Naive B cell (primary cell): ENCODE measurements around the gene CLDN3. TPM values are rescaled to one million over a fixed set of nuclear protein-coding genes. Genes with fewer than 3 reads are reported as not detected.
"Not testable (repeated sequence)": the region's sequence is repeated elsewhere in the genome, so short reads cannot be mapped to it uniquely, and the experiment has no call there.

ENCODE experiments used
- ATAC-seq, 2 donors: fragments of 150-1000 bp; cut with Tn5 transposase; 2 replicates each; pipeline ENCODE4 v1.10.0; 2021; ENCODE audit warnings: low read depth in 2 of 2, mild to moderate bottlenecking in 2 of 2, moderate library complexity in 2 of 2
- DNase-seq: peaks from one replicate; pipeline ENCODE4 v3.0.0; 2022
- H3K27ac Mint-ChIP-seq, 6 donors: one replicate each; pipeline ENCODE4 v1.8.0; 2020 to 2022; ENCODE audit warnings: mild to moderate bottlenecking in 6 of 6, mixed read lengths in 6 of 6, moderate library complexity in 5 of 6, inconsistent platforms in 2 of 6
- H3K27me3 Mint-ChIP-seq, 3 donors: one replicate each; pipeline ENCODE4 v1.8.0; 2021 to 2022; ENCODE audit warnings: mixed read lengths in 3 of 3, mild to moderate bottlenecking in 1 of 3
- H3K36me3 Mint-ChIP-seq, 2 donors: one replicate each; pipeline ENCODE4 v1.8.0; 2020 to 2022; ENCODE audit warnings: mixed read lengths in 2 of 2, inconsistent platforms in 1 of 2, mild to moderate bottlenecking in 1 of 2
- H3K4me1 Mint-ChIP-seq, 3 donors: one replicate each; pipeline ENCODE4 v1.8.0; 2020 to 2022; ENCODE audit warnings: mixed read lengths in 3 of 3, inconsistent platforms in 1 of 3, mild to moderate bottlenecking in 1 of 3, moderate library complexity in 1 of 3
- H3K4me3 Mint-ChIP-seq, 8 donors: one replicate each; pipeline ENCODE4 v1.8.0; 2020 to 2022; ENCODE audit warnings: mild to moderate bottlenecking in 8 of 8, mixed read lengths in 8 of 8, moderate library complexity in 8 of 8, inconsistent platforms in 2 of 8
- H3K9me3 Mint-ChIP-seq, 7 donors: one replicate each; pipeline ENCODE4 v1.8.0; 2020 to 2022; ENCODE audit warnings: mixed read lengths in 7 of 7, mild to moderate bottlenecking in 5 of 7, inconsistent platforms in 2 of 7, moderate library complexity in 1 of 7
- polyA plus RNA-seq, 6 donors: library from polyadenylated mRNA; unstranded; fragments of 300-500 nt; fragmentation: Illumina TruSeq; gene quantifications; one replicate each; pipeline ENCODE4 v1.2.3, GENCODE V29; 2021; ENCODE audit warnings: low read depth in 6 of 6

The CLDN3 gene, protein sequence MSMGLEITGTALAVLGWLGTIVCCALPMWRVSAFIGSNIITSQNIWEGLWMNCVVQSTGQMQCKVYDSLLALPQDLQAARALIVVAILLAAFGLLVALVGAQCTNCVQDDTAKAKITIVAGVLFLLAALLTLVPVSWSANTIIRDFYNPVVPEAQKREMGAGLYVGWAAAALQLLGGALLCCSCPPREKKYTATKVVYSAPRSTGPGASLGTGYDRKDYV
- not detected for polyA plus RNA-seq

DNA sequence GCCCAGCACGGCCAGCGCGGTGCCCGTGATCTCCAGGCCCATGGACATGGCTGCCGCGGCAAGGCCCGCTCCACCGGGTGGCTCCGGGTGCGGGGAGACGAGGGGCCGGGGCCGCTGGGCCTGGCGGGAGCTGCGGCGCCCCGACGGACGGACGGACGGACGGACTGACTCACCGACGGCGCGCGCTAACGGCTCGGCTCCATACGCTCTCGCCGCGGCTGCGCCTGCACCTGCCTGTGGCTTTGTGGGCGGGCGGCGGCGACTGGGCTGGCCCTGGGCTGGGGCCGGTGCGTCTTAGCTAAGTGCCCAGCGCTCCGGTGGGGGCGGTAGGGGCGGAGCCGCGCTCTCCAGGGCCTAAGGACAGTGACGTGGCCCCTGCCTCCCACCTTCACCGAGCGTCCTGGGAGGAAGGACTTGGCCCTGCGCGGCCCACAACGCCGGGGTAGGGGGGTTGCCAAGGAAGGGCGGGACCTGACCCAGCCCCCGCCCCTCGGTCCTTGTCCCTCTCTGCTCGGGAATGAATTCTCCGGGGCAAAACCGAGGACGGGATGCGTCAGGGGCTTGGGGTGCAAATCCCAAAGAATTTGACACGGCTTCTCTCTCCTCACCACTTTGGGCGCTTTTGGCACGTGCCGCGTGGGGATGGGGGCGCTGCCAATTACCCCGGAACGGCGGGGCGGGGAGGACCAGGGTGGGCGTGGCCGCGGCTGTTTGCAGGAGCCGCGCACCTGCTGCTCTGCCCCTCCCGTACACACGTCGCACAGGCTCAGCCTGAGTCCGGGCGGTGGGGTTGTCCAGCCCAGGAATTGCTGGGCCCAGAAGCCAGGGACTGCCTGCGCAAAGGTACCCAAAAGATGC is at the start of gene CLDN3:
Gene CLDN3 (minus strand): TSS at position 269 of the 858 bp plus-strand sequence. CDS start 221 bp downstream, at position 48.
- peak; percentile 17 for DNase-seq
- peaks cover 32 to 73% (median 50%) of the 10 kb centered on the region in 3 donors for H3K27me3 Mint-ChIP-seq
- H3K27ac Mint-ChIP-seq: no peak within 1 kb of the TSS
- H3K36me3 Mint-ChIP-seq: no peaks in the 10 kb centered on the region
- H3K4me3 Mint-ChIP-seq: peak within 1 kb of the TSS in 7 of 8 donors; percentile 59 to 82 (median 68)
- peaks cover 0 to 4% (median 2%) of the 10 kb centered on the region in 7 donors for H3K9me3 Mint-ChIP-seq
- H3K4me1 Mint-ChIP-seq: peaks cover 4 to 29% (median 8%) of the 10 kb centered on the region in 3 donors
- peak; percentile 70 to 76 for ATAC-seq

DNA sequence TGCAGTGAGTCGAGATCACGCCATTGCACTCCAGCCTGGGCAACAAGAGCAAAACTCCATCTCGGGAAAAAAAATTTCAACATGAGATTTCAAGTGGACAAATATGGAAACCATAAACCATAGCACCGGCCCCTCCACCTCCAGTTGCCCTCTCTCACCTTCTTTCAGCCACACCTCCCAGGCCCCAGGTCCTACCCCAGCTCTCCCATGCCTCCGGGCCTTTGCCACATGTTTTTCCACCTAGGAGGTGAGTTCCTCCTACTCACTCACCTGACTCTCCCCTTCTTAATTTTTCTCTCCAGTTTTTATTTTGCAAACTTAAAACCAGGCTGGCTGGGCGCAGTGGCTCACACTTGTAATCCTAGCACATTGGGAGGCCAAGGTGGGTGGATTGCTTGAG is 47.1 kb upstream of the CLDN3 start:
- no peak overlapping the region for H3K4me3 Mint-ChIP-seq
- DNase-seq (no peak), ATAC-seq (no peak)
- H3K36me3 Mint-ChIP-seq: peaks cover 0 to 17% of the 10 kb centered on the region in 2 donors
- H3K9me3 Mint-ChIP-seq: peaks cover 0 to 20% (median 14%) of the 10 kb centered on the region in 7 donors
- no peak overlapping the region for H3K27ac Mint-ChIP-seq
- peaks cover 12 to 20% (median 17%) of the 10 kb centered on the region in 3 donors for H3K27me3 Mint-ChIP-seq
- H3K4me1 Mint-ChIP-seq: no peaks in the 10 kb centered on the region

DNA sequence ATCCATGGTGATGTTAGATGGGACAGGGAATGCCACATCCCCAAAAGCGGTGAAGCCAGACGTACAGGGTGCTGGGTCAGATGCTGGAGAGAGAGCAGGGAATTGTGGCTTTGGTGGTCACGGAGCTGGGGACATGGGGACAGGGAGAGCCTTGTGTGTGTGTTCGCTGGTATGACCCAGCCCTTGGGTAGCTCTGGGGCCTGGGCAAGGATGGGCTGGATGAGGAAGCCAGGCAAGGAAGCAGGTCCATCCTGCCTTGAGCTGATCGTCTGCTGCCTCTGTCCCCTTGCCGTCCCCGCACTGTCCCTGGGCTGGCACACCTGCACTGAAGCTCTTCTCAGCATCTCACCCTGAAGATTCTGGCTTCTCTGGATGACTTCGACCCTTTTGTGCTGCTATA is 45.4 kb upstream of the CLDN3 start:
- peaks cover 9 to 26% (median 12%) of the 10 kb centered on the region in 3 donors for H3K27me3 Mint-ChIP-seq
- no peak overlapping the region for H3K4me3 Mint-ChIP-seq
- no peaks in the 10 kb centered on the region for H3K4me1 Mint-ChIP-seq
- peaks cover 0 to 17% of the 10 kb centered on the region in 2 donors for H3K36me3 Mint-ChIP-seq
- H3K9me3 Mint-ChIP-seq: peaks cover 0 to 21% (median 14%) of the 10 kb centered on the region in 7 donors
- no peak for DNase-seq
- no peak for ATAC-seq
- no peak overlapping the region for H3K27ac Mint-ChIP-seq

DNA sequence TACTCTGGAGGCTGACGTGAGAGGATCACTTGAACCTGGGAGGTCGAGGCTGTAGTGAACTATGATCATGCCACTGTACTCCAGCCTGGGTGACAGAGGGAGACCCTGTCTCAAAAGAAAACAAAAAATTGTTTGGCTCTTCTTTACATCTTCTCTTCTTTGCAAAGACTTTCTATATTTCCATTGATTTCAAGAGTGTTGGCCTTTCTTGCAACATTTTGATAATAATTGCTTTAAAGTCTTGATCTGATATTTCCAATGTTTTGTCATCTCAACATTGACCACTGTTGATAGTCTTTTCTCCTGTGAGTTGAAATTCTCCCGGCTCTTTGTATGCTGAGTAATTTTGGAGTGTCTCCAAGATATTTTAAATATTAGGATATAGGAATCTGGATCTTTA is 42.9 kb upstream of the CLDN3 start:
- H3K27me3 Mint-ChIP-seq: peaks cover 9 to 27% (median 12%) of the 10 kb centered on the region in 3 donors
- no peak for ATAC-seq
- H3K4me3 Mint-ChIP-seq: no peak overlapping the region
- peaks cover 0 to 13% of the 10 kb centered on the region in 2 donors for H3K36me3 Mint-ChIP-seq
- no peak for DNase-seq
- no peaks in the 10 kb centered on the region for H3K4me1 Mint-ChIP-seq
- H3K9me3 Mint-ChIP-seq: peaks cover 0 to 21% (median 14%) of the 10 kb centered on the region in 7 donors
- H3K27ac Mint-ChIP-seq: no peak overlapping the region

DNA sequence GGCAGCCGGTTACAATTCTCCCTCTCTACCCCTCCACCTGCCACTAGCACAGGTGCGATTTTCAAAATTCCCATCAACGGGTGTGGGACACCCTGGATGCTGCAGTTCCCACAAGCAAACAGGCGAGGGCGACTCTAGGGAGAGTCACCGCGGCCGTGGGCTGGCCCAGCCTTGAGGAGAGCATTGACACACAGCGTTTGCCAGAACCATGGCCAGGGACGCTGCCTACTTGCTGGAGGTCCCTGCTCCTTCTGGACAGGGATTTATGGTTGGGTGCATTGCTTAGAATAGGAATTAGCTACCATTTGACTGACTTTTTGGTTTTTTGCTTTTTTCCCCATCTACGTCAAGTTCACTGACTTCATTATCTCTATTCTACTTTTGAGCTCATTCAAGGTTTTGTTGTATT is 41.7 kb upstream of the CLDN3 start:
- peak; percentile 49 to 71 for ATAC-seq
- peak; percentile 23 for DNase-seq
- Mint-ChIP-seq H3K27me3 (peaks cover 9 to 20% (median 12%) of the 10 kb centered on the region in 3 donors), H3K9me3 (peaks cover 0 to 21% (median 14%) of the 10 kb centered on the region in 7 donors), H3K4me1 (no peaks in the 10 kb centered on the region), H3K4me3 (no peak overlapping the region), H3K27ac (no peak overlapping the region), H3K36me3 (peaks cover 0 to 11% of the 10 kb centered on the region in 2 donors)

DNA sequence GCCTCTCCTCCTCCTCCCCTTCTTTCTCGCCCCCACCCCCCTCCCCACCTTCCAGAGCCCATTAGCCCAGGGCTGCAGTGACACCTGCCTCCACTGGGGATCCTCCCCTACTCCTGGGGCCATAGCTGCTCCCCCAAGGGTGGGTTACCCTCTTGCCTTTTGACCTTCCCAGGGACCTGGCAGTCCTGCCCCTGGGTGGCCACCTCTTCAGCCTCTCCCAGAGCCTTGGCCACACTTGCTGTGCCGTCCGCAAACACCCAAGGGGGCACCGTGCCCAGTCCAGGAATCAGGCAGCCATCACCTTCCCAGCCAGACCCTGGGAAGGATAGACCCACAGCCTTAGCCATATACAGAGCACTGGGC is 40.9 kb upstream of the CLDN3 start:
- Mint-ChIP-seq H3K9me3 (peaks cover 0 to 21% (median 14%) of the 10 kb centered on the region in 7 donors), H3K27ac (no peak overlapping the region), H3K36me3 (peaks cover 0 to 11% of the 10 kb centered on the region in 2 donors), H3K4me1 (no peaks in the 10 kb centered on the region), H3K27me3 (peaks cover 9 to 14% (median 14%) of the 10 kb centered on the region in 3 donors), H3K4me3 (no peak overlapping the region)
- no peak for ATAC-seq
- no peak for DNase-seq

DNA sequence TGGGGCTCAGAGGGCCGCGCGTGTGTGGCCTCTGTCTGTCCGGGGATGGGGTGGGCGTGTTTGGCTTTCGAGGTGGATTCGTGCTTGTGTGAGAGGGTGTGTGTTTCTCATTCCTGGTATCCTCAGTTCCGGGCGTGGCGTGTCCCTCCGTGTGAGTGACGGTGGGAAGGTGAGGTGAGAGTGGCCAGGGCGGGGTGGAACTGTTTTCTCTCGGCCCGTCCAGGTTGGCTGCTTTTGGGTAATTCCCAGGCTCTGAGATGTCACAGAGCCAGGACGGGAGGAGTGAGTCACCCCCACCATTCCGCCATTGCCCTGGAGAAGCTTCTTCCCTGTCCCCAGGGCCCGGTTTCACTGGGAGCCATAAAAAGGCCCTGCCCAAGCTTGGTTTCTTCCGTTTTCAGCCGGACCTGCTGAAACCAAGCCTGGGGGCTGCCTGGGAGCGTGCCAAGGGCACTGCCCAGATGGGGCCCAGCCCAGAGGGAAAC is 39.4 kb upstream of the CLDN3 start:
- no peaks in the 10 kb centered on the region for H3K4me1 Mint-ChIP-seq
- H3K4me3 Mint-ChIP-seq: no peak overlapping the region
- no peak overlapping the region for H3K27ac Mint-ChIP-seq
- DNase-seq: no peak
- peaks cover 15 to 19% (median 16%) of the 10 kb centered on the region in 3 donors for H3K27me3 Mint-ChIP-seq
- H3K36me3 Mint-ChIP-seq: peaks cover 0 to 11% of the 10 kb centered on the region in 2 donors
- ATAC-seq: no peak
- peaks cover 0 to 20% (median 14%) of the 10 kb centered on the region in 7 donors for H3K9me3 Mint-ChIP-seq

DNA sequence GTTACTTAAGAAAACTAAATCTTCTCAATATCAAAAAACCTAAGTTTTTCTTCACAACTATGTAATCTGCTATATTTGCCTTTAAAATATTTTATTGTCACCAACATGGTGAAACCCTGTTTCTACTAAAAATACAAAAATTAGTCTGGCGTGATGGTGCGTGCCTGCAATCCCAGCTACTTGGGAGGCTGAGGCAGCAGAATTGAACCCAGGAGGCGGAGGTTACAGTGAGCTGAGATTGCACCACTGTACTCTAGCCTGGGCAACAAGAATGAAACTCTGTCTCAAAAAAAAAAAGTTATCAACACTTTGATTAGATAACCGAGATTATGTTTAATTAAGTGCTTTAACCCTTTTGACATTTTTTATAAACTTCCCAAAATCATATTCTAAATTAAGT is 32.4 kb upstream of the CLDN3 start:
- H3K36me3 Mint-ChIP-seq: no peaks in the 10 kb centered on the region
- H3K27me3 Mint-ChIP-seq: peaks cover 5 to 24% (median 19%) of the 10 kb centered on the region in 3 donors
- H3K9me3 Mint-ChIP-seq: no peaks in the 10 kb centered on the region
- H3K4me3 Mint-ChIP-seq: no peak overlapping the region
- ATAC-seq (no peak), DNase-seq (no peak)
- no peaks in the 10 kb centered on the region for H3K4me1 Mint-ChIP-seq
- H3K27ac Mint-ChIP-seq: peak overlapping the region in 1 of 6 donors; percentile 81

DNA sequence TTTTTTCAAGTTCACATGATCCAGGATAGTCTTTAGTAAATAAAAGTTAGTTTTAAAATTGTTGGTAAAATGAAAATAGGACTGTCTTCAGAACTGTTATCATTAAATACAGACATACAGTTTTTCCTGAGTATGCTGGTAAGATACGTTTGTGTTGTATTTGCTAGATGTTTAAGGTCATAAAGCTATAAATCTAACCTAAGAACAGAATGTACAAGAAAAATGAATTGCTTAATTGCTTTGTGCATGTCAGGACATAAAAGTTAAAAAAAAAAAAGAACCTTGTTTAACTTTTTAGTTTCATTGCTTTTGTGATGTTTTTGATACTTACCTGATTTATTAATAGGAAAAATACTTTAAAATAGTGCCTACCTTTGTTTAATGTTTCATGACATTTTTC is 31.5 kb upstream of the CLDN3 start:
- peaks cover 5 to 24% (median 19%) of the 10 kb centered on the region in 3 donors for H3K27me3 Mint-ChIP-seq
- no peak overlapping the region for H3K27ac Mint-ChIP-seq
- DNase-seq (no peak), ATAC-seq (no peak)
- H3K36me3 Mint-ChIP-seq: no peaks in the 10 kb centered on the region
- H3K4me1 Mint-ChIP-seq: no peaks in the 10 kb centered on the region
- no peak overlapping the region for H3K4me3 Mint-ChIP-seq
- H3K9me3 Mint-ChIP-seq: no peaks in the 10 kb centered on the region

DNA sequence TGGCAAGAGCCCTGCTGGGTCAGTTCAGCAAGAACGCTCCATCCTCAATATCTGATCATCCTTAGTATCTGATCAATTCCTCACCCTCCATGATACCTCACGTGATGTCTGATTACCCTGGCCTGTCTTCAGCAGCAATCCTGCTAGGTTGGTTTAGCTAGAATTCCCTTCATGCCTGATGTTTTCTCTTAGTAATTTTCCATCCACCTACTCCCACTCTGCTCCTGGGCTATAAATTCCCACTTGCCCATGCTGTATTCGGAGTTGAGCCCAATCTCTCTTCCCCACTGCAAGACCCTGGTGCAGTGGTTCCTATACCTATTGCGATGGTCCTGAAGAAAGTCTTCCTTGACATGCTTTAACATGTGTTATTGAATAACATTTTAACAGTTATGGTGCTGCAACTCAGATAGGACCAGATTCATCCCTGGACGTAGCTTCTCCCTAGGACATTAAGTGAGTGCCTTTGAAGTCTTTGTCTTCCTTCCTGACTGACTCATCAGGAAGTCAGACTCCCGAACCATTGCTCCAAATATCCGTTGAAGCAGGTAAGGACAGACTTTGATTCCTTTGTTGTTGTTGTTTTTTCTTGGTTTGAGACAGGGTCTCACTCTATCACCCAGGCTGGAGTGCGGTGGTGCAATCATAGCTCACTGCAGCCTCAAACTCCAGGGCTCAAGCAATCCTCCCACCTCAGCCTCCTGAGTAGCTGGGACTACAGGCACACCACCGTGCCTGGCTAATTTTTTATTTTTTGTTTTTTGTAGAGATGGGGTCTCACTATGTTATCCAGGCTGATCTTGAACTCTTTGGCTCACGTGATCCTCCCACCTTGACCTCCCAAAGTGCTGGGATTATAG is 29.4 kb upstream of the CLDN3 start:
- Mint-ChIP-seq H3K4me3 (no peak overlapping the region), H3K36me3 (no peaks in the 10 kb centered on the region), H3K4me1 (peaks cover 0 to under 1% (median 0%) of the 10 kb centered on the region in 3 donors), H3K27ac (peak overlapping the region in 1 of 6 donors; percentile 51), H3K27me3 (peaks cover 0 to 19% (median 13%) of the 10 kb centered on the region in 3 donors), H3K9me3 (peaks cover 0 to 5% (median 0%) of the 10 kb centered on the region in 7 donors)
- DNase-seq: no peak
- no peak for ATAC-seq

DNA sequence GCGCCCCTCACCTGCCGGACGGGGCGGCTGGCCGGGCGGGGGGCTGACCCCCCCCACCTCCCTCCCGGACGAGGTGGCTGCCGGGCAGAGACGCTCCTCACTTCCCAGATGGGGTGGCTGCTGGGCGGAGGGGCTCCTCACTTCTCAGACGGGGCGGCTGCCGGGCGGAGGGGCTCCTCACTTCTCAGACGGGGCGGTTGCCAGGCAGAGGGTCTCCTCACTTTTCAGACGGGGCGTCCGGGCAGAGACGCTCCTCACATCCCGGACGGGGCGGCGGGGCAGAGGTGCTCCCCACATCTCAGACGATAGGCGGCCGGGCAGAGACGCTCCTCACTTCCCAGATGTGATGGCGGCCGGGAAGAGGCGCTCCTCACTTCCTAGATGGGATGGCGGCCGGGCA is 27.1 kb upstream of the CLDN3 start:
- H3K4me1 Mint-ChIP-seq: peaks cover 0 to 12% (median 0%) of the 10 kb centered on the region in 3 donors
- not testable (repeated sequence) for DNase-seq, H3K36me3 Mint-ChIP-seq, H3K27ac Mint-ChIP-seq, H3K4me3 Mint-ChIP-seq, H3K9me3 Mint-ChIP-seq, ATAC-seq
- H3K27me3 Mint-ChIP-seq: peaks cover 0 to 17% (median 12%) of the 10 kb centered on the region in 3 donors

DNA sequence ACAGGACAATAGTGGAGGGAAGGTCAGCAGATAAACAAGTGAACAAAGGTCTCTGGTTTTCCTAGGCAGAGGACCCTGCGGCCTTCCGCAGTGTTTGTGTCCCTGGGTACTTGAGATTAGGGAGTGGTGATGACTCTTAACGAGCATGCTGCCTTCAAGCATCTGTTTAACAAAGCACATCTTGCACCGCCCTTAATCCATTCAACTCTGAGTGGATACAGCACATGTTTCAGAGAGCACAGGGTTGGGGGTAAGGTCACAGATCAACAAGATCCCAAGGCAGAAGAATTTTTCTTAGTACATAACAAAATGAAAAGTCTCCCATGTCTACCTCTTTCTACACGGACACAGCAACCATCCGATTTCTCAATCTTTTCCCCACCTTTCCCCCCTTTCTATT is 26.6 kb upstream of the CLDN3 start:
- ATAC-seq, H3K27ac Mint-ChIP-seq, H3K36me3 Mint-ChIP-seq, H3K9me3 Mint-ChIP-seq, DNase-seq, H3K4me3 Mint-ChIP-seq: not testable (repeated sequence)
- H3K27me3 Mint-ChIP-seq: peaks cover 0 to 22% (median 17%) of the 10 kb centered on the region in 3 donors
- H3K4me1 Mint-ChIP-seq: peaks cover 0 to 12% (median 0%) of the 10 kb centered on the region in 3 donors

DNA sequence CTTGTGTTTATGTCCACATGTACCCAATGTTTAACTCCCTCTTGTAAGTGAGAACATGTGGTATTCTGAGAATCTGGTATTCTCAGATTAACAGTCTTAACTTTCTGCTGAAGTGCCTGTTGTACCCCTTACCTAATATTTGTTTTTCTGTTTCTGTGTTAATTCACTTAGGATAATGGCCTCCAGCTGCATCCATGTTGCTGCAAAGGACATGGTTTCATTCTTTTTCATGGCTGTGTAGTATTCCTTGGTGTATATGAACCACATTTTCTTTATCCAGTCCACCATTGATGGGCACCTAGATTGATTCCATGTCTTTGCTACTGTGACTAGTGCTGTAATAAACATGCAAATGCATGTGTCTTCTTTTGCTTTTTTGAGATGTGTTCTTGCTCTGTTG is 25.1 kb upstream of the CLDN3 start:
- Mint-ChIP-seq H3K4me1 (peaks cover 0 to 12% (median 0%) of the 10 kb centered on the region in 3 donors), H3K27me3 (peaks cover 0 to 18% (median 14%) of the 10 kb centered on the region in 3 donors), H3K9me3 (peaks cover 0 to 12% (median 5%) of the 10 kb centered on the region in 7 donors)
- not testable (repeated sequence) for H3K27ac Mint-ChIP-seq, H3K36me3 Mint-ChIP-seq, ATAC-seq, H3K4me3 Mint-ChIP-seq, DNase-seq
